HEK293 (cell line): Measurements from ENCODE around the gene PLEKHG5.

Experiments used
- BCL11A ChIP-seq: fragments of 450-650 bp; formaldehyde crosslinking; IDR thresholded peaks from 2 replicates; pipeline ENCODE4 v1.5.1; 2016; ENCODE audit warnings: low read depth, missing biosample characterization, missing genetic modification characterization
- CTCF ChIP-seq: fragments of 450-650 bp; formaldehyde crosslinking; IDR thresholded peaks from 2 replicates; pipeline ENCODE4 v1.5.1; 2016; ENCODE audit warnings: missing biosample characterization, missing genetic modification characterization
- ZNF24 ChIP-seq: fragments of 450-650 bp; formaldehyde crosslinking; IDR thresholded peaks from 2 replicates; pipeline ENCODE4 v1.5.1; 2016; ENCODE audit warnings: missing biosample characterization, missing genetic modification characterization
- ZNF394 ChIP-seq: fragments of 450-650 bp; formaldehyde crosslinking; IDR thresholded peaks from 2 replicates; pipeline ENCODE4 v1.5.1; 2016; ENCODE audit warnings: missing biosample characterization, missing genetic modification characterization, mild to moderate bottlenecking, moderate library complexity, borderline replicate concordance
- ZSCAN18 ChIP-seq: fragments of 450-650 bp; formaldehyde crosslinking; IDR thresholded peaks from 2 replicates; pipeline ENCODE4 v1.5.1; 2016; ENCODE audit warnings: missing biosample characterization, missing genetic modification characterization

- TF ChIP-seq CTCF (tag by site-specific recombination) (no peak), BCL11A (no peak), ZSCAN18 (no peak), ZNF24 (tag by site-specific recombination) (no peak), ZNF394 (no peak; the same call in 1 of the 2 replicates)
Observed at GRCh38 chr1:6459850-6460265, 31.6 kb downstream of the PLEKHG5 start.
